HepG2 (cell line): ENCODE data around the gene UBAP2L. TPM values are rescaled to one million over a fixed set of nuclear protein-coding genes. Genes with fewer than 3 reads are reported as not detected.

Experiments used
- ATAC-seq: fragments of 200-7000 bp; cut with Tn5 transposase; 3 replicates; pipeline ENCODE4 v1.9.1; 2020; ENCODE audit warnings: mild to moderate bottlenecking, moderate library complexity
- BruUV-seq: library from RNA; stranded (reverse); fragments of 400-500 nt; replicated peaks from 2 replicates; lab custom pipeline; 2021; lab: Mats Ljungman, UMichigan
- CTCF ChIA-PET: fragments of 300-600 bp; formaldehyde crosslinking; extraction: SDS; loops from one replicate; lab custom pipeline; 2021; ENCODE audit warnings: low total read pairs, inconsistent platforms, low intra/inter-chr PET ratio; lab: Yijun Ruan, JAX
- POLR2A ChIA-PET: fragments of 350-600 bp; sonication (Branson Sonifier 250); formaldehyde crosslinking; loops from one replicate; lab custom pipeline; 2020; ENCODE audit warnings: antibody characterized with exemption, inconsistent platforms; lab: Yijun Ruan, JAX
- DNase-seq: peaks from one replicate; pipeline ENCODE4 v3.0.0-alpha.2; 2015; ENCODE audit warnings: low spot score
- FAIRE-seq: peaks from 3 replicates; lab custom pipeline; 2011; peaks lifted over from hg19 to GRCh38; lab: Jason Lieb, UNC
- H2AFZ ChIP-seq: one replicate; pipeline ENCODE4 v1.6.1; 2011; ENCODE audit warnings: low read length, inconsistent platforms
- H3K27ac ChIP-seq: fragments of 300-600 bp; 3 replicates; pipeline ENCODE4 v1.8.0; 2011; ENCODE audit warnings: mixed run types, mild to moderate bottlenecking, mixed read lengths, low read length, inconsistent platforms; ENCODE audit not compliant: insufficient read depth; ENCODE audit errors: extremely low read length
- H3K27me3 ChIP-seq, 2 experiments: fragments of 200-600 bp in 1 of 2; 2 replicates in 1 of 2; 3 replicates in 1 of 2; pipeline versions ENCODE4 v1.6.0 to v1.8.0; 2011; ENCODE audit warnings: low read length in 2 of 2, mild to moderate bottlenecking in 2 of 2, moderate library complexity in 2 of 2, inconsistent platforms in 1 of 2; ENCODE audit not compliant: insufficient read depth in 2 of 2, control insufficient read depth in 1 of 2
- H3K36me3 ChIP-seq, 2 experiments: fragments of 200-600 bp in 1 of 2; replicated peaks in 1 of 2; 2 replicates in 1 of 2; 3 replicates in 1 of 2; pipeline versions ENCODE4 v1.5.1 to v1.8.0; 2011; ENCODE audit warnings: low read length in 2 of 2, inconsistent platforms in 1 of 2; ENCODE audit not compliant: insufficient read depth in 2 of 2, control insufficient read depth in 1 of 2
- H3K4me1 ChIP-seq: 2 replicates; pipeline ENCODE4 v1.5.1; 2012; ENCODE audit warnings: low read length, inconsistent platforms; ENCODE audit not compliant: insufficient read depth
- H3K4me2 ChIP-seq: 2 replicates; pipeline ENCODE4 v1.6.0; 2011; ENCODE audit warnings: low read depth, low read length, inconsistent platforms
- H3K4me3 ChIP-seq, 3 experiments: fragments of 200-600 bp in 1 of 3; sonication (generic), shearing (Covaris generic) in 1 of 3; replicated peaks in 1 of 3; 2 replicates each; pipeline ENCODE4 v1.5.1; 2011 to 2016; ENCODE audit warnings: low read length in 3 of 3, inconsistent platforms in 2 of 3, low read depth in 2 of 3, mild to moderate bottlenecking in 2 of 3, control low read depth in 1 of 3, mixed read lengths in 1 of 3; ENCODE audit not compliant: insufficient read depth in 1 of 3
- H3K79me2 ChIP-seq: one replicate; pipeline ENCODE4 v1.6.1; 2011; ENCODE audit warnings: low read length, inconsistent platforms; ENCODE audit not compliant: insufficient read depth
- H3K9ac ChIP-seq: 2 replicates; pipeline ENCODE4 v1.6.0; 2011; ENCODE audit warnings: mild to moderate bottlenecking, low read depth, low read length, inconsistent platforms; ENCODE audit not compliant: insufficient read depth
- H3K9me3 ChIP-seq: 2 replicates; pipeline ENCODE4 v1.5.1; 2012; ENCODE audit warnings: mild to moderate bottlenecking, low read length
- H4K20me1 ChIP-seq: 2 replicates; pipeline ENCODE4 v1.6.0; 2011; ENCODE audit warnings: inconsistent platforms, mild to moderate bottlenecking, low read length, moderate library complexity; ENCODE audit not compliant: insufficient read depth
- DPF2 ChIP-seq: sonication (generic); formaldehyde crosslinking; IDR thresholded peaks from 2 replicates; pipeline ENCODE4 v1.4.0; 2020; ENCODE audit warnings: mild to moderate bottlenecking, low read depth, missing genetic modification reagents, borderline replicate concordance
- HINFP ChIP-seq: sonication (generic); formaldehyde crosslinking; IDR thresholded peaks from 2 replicates; pipeline ENCODE4 v1.4.0; 2020; ENCODE audit warnings: low read depth, mild to moderate bottlenecking, missing genetic modification reagents
- HNF4A ChIP-seq: sonication (generic); formaldehyde crosslinking; IDR thresholded peaks from 2 replicates; pipeline ENCODE4 v1.4.0; 2020; ENCODE audit warnings: missing genetic modification reagents
- KDM5A ChIP-seq: fragments of 200-600 bp; sonication (generic); IDR thresholded peaks from 2 replicates; pipeline ENCODE4 v1.7.0; 2018; ENCODE audit warnings: antibody characterized with exemption, mild to moderate bottlenecking, low read length, borderline replicate concordance
- NONO ChIP-seq, 2 experiments: fragments of 450-650 bp in 1 of 2; sonication (generic) in 1 of 2; formaldehyde crosslinking in 1 of 2; IDR thresholded peaks in 1 of 2; conservative IDR thresholded peaks in 1 of 2; 2 replicates each; pipeline versions ENCODE4 v1.6.1 to v1.8.0; 2017 to 2022; ENCODE audit warnings: mild to moderate bottlenecking in 1 of 2, missing genetic modification reagents in 1 of 2, moderate library complexity in 1 of 2
- PRMT3 ChIP-seq: sonication (generic); formaldehyde crosslinking; IDR thresholded peaks from 2 replicates; pipeline ENCODE4 v1.8.1; 2022; ENCODE audit warnings: low read depth, mild to moderate bottlenecking, moderate library complexity, missing genetic modification reagents, borderline replicate concordance
- ZKSCAN5 ChIP-seq: sonication (generic); formaldehyde crosslinking; IDR thresholded peaks from 2 replicates; pipeline ENCODE4 v1.5.1; 2020; ENCODE audit warnings: mild to moderate bottlenecking, missing genetic modification reagents
- ZMYM2 ChIP-seq: sonication (generic); formaldehyde crosslinking; IDR thresholded peaks from 2 replicates; pipeline ENCODE4 v1.8.0; 2022; ENCODE audit warnings: mild to moderate bottlenecking, missing genetic modification reagents
- ZNF317 ChIP-seq: sonication (generic); formaldehyde crosslinking; IDR thresholded peaks from 2 replicates; pipeline ENCODE4 v1.5.0; 2020; ENCODE audit warnings: mild to moderate bottlenecking, missing genetic modification reagents
- ZNF468 ChIP-seq: sonication (generic); formaldehyde crosslinking; IDR thresholded peaks from 2 replicates; pipeline ENCODE4 v1.8.0; 2022; ENCODE audit warnings: mild to moderate bottlenecking, moderate library complexity, missing genetic modification reagents
- ZNF790 ChIP-seq: sonication (generic); formaldehyde crosslinking; IDR thresholded peaks from 2 replicates; pipeline ENCODE4 v1.8.0; 2022; ENCODE audit warnings: missing genetic modification reagents, mild to moderate bottlenecking, borderline replicate concordance
- ZZZ3 ChIP-seq: sonication (generic); formaldehyde crosslinking; IDR thresholded peaks from 2 replicates; pipeline ENCODE4 v1.4.0; 2020; ENCODE audit warnings: missing genetic modification reagents, mild to moderate bottlenecking, borderline replicate concordance
- WGBS: methylation state at CpG from one replicate; pipeline ENCODE4 v1.1.6; 2017; ENCODE audit warnings: low lambda C conversion rate; 5-methylcytosine and 5-hydroxymethylcytosine counted together
- in situ Hi-C: cut with HindIII; loops from 2 replicates; pipeline ENCODE4 v1.10.0; 2017; ENCODE audit warnings: low pct_unique_long_range_greater_than_20kb; ENCODE audit not compliant: extremely low pct_ligation_motif_present
- intact Hi-C: fragments of 100-400 bp; cut with micrococcal nuclease; formaldehyde crosslinking; loops from one replicate; pipeline ENCODE4 v1.10.0; 2022; ENCODE audit not compliant: unreplicated experiment
- polyA plus RNA-seq, 8 experiments: library from polyadenylated mRNA; depleted of rRNA in 3 of 8; stranded (reverse) in 7 of 8; unstranded in 1 of 8; fragments of >200 nt; fragmentation: Illumina TruSeq in 4 of 8; extraction: Trizol in 4 of 8; gene quantifications; 2 replicates each; pipeline versions ENCODE4 v1.2.1 to v1.2.3, GENCODE V29; 2011 to 2016; ENCODE audit warnings: low read depth in 4 of 8, missing spikeins in 1 of 8, mixed read lengths in 1 of 8; ENCODE audit not compliant: insufficient read depth in 1 of 8
- total RNA-seq, 5 experiments: library from RNA; depleted of rRNA; stranded (reverse); fragments of >200 nt; fragmentation: Illumina TruSeq; extraction: Trizol; gene quantifications; 2 replicates each; pipeline ENCODE4 v1.2.3, GENCODE V29; 2016; ENCODE audit warnings: low read depth in 1 of 5
- TF ChIP-seq, protein P1 (sequence below): fragments of 450-650 bp; IDR thresholded peaks from 2 replicates; pipeline ENCODE4 v1.6.1; 2017; ENCODE audit warnings: mild to moderate bottlenecking
- TF ChIP-seq, protein P2 (sequence below), 2 experiments: sonication (generic) in 1 of 2; formaldehyde crosslinking in 1 of 2; IDR thresholded peaks; 2 replicates each; pipeline versions ENCODE4 v1.4.0 to v1.6.1; 2018 to 2020; ENCODE audit warnings: missing genetic modification reagents in 2 of 2, borderline replicate concordance in 1 of 2, low read depth in 1 of 2, mild to moderate bottlenecking in 1 of 2, missing biosample characterization in 1 of 2

The UBAP2L gene
- total and polyA plus RNA-seq, 2 of the 13 experiments (the other 11 are each of a cell fraction or from before 2014, with no cell fraction given), result 74.2 to 159 TPM

DNA sequence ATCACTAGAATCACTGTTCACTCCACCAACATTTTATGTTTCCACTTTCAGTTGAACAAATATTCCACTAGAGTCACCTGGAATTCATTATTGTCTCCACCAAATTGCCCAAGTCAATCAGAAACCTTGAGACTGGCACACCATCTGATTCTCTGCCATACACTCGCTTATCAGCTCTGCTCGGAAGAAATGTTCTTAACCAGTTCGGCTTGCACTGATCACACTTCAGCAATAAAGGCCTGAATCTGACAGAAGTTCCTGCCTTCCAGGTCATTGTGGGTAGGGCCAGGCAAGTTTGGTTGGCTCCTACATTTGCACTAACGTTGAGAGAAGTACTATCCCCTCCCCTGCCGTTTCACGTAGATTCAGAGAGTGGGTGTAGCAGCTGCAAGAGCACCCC, 38.8 kb upstream of the UBAP2L start (continued):
- TF ChIP-seq DPF2 (CRISPR knock-in tag), result peak; percentile 47
- 0 out of 2 replicates have a peak, but pooled peaks have one; percentile 3 for TF ChIP-seq ZNF790 (CRISPR knock-in tag)
- TF ChIP-seq NONO (IDR thresholded peaks at IDR 0.05), result no peak
- TF ChIP-seq NONO (CRISPR knock-in tag; conservative IDR thresholded peaks at IDR 0.05), result 0 out of 2 replicates have a peak, but pooled peaks have one; percentile 29
- TF ChIP-seq ZZZ3 (CRISPR knock-in tag), result 0 out of 2 replicates have a peak, but pooled peaks have one; percentile 21
- TF ChIP-seq PRMT3 (CRISPR knock-in tag), result no peak
- TF ChIP-seq ZKSCAN5 (CRISPR knock-in tag), result no peak
- TF ChIP-seq ZNF468 (CRISPR knock-in tag), result 0 out of 2 replicates have a peak, but pooled peaks have one; percentile 67
- TF ChIP-seq HNF4A (CRISPR knock-in tag), result no peak

GRCh38 chr1:154182344-154183045, 38.3 kb upstream of the UBAP2L start:
- ChIA-PET POLR2A (interaction anchor here (0.7 to 1.7 kb wide), 4 partner anchors 12 to 152 kb away, joined by 3 to 6 read pairs (median 4); no protein-coding TSS in a partner anchor), CTCF (interaction anchor here (1.3 kb wide), 1 partner anchor 90 kb away, joined by 3 read pairs; the partner anchor contains the start of gene HAX1)
- H2AFZ ChIP-seq, result no peak overlapping the region
- in situ Hi-C loops, result loop anchor here (5.0 kb wide), 2 partner anchors 90 to 155 kb away; partner anchors contain the start of gene HAX1
- DNase-seq, result peak; percentile 39
- H3K36me3 ChIP-seq, result peaks cover 0 to 3% of the 10 kb centered on the region in 2 experiments; a peak in 2 of 5 replicates
- no TSS peak for BruUV-seq
- H3K27me3 ChIP-seq, result no peaks in the 10 kb centered on the region; a peak in 1 of 5 replicates
- peaks cover 47% of the 10 kb centered on the region for H4K20me1 ChIP-seq
- no peak for FAIRE-seq
- H3K9ac ChIP-seq, result peak overlapping the region; percentile 81
- peak overlapping the region; percentile 69 for H3K27ac ChIP-seq
- peak overlapping the region; percentile 88 to 98 (median 90) for H3K4me3 ChIP-seq
- H3K79me2 ChIP-seq, result peaks cover 53% of the 10 kb centered on the region
- WGBS, result 2% methylated on average over 25 of the region's 35 CpGs
- ATAC-seq, result peak; percentile 59
- intact Hi-C loops, result no loop called here
- H3K4me1 ChIP-seq, result peaks cover 62% of the 10 kb centered on the region
- peak overlapping the region; percentile 91 for H3K4me2 ChIP-seq
- no peaks in the 10 kb centered on the region for H3K9me3 ChIP-seq
- TF ChIP-seq, protein P1, sequence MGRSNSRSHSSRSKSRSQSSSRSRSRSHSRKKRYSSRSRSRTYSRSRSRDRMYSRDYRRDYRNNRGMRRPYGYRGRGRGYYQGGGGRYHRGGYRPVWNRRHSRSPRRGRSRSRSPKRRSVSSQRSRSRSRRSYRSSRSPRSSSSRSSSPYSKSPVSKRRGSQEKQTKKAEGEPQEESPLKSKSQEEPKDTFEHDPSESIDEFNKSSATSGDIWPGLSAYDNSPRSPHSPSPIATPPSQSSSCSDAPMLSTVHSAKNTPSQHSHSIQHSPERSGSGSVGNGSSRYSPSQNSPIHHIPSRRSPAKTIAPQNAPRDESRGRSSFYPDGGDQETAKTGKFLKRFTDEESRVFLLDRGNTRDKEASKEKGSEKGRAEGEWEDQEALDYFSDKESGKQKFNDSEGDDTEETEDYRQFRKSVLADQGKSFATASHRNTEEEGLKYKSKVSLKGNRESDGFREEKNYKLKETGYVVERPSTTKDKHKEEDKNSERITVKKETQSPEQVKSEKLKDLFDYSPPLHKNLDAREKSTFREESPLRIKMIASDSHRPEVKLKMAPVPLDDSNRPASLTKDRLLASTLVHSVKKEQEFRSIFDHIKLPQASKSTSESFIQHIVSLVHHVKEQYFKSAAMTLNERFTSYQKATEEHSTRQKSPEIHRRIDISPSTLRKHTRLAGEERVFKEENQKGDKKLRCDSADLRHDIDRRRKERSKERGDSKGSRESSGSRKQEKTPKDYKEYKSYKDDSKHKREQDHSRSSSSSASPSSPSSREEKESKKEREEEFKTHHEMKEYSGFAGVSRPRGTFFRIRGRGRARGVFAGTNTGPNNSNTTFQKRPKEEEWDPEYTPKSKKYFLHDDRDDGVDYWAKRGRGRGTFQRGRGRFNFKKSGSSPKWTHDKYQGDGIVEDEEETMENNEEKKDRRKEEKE, result no peak
- TF ChIP-seq KDM5A (peak; percentile 64; the same call in 1 of the 2 replicates), ZNF317 (CRISPR knock-in tag) (no peak), ZMYM2 (CRISPR knock-in tag) (0 out of 2 replicates have a peak, but pooled peaks have one; percentile 12), HINFP (CRISPR knock-in tag) (0 out of 2 replicates have a peak, but pooled peaks have one; percentile 33)
- TF ChIP-seq, protein P2, sequence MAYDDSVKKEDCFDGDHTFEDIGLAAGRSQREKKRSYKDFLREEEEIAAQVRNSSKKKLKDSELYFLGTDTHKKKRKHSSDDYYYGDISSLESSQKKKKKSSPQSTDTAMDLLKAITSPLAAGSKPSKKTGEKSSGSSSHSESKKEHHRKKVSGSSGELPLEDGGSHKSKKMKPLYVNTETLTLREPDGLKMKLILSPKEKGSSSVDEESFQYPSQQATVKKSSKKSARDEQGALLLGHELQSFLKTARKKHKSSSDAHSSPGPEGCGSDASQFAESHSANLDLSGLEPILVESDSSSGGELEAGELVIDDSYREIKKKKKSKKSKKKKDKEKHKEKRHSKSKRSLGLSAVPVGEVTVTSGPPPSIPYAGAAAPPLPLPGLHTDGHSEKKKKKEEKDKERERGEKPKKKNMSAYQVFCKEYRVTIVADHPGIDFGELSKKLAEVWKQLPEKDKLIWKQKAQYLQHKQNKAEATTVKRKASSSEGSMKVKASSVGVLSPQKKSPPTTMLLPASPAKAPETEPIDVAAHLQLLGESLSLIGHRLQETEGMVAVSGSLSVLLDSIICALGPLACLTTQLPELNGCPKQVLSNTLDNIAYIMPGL (CRISPR knock-in tag; IDR thresholded peaks at IDR 0.05; ENCODE audit: borderline replicate concordance in 1 of 2, low read depth in 1 of 2), result peak in 1 of 2 experiments; percentile 8; a peak in 2 of 4 replicates
